DND-41 (cell line): Measurements from ENCODE around the gene FSCN2.

ENCODE experiments used
- ATAC-seq: fragments of 200-7000 bp; cut with Tn5 transposase; 3 replicates; pipeline ENCODE4 v1.9.1; 2021; ENCODE audit warnings: low read depth; ENCODE audit not compliant: insufficient read depth
- DNase-seq: peaks from one replicate; pipeline ENCODE4 v3.0.0-alpha.2; 2020
- H2AFZ ChIP-seq: 2 replicates; pipeline ENCODE4 v1.6.0; 2012; ENCODE audit warnings: low read depth, low read length
- H3K27ac ChIP-seq: 2 replicates; pipeline ENCODE4 v1.5.1; 2012; ENCODE audit warnings: low read length, inconsistent platforms
- H3K27me3 ChIP-seq: fragments of 200-600 bp; sonication (generic); 2 replicates; pipeline ENCODE4 v1.6.0; 2012; ENCODE audit warnings: low read length, mild to moderate bottlenecking, inconsistent platforms; ENCODE audit not compliant: insufficient read depth, poor library complexity
- H3K36me3 ChIP-seq: 2 replicates; pipeline ENCODE4 v1.5.1; 2012; ENCODE audit warnings: low read length, inconsistent platforms; ENCODE audit not compliant: insufficient read depth
- H3K4me1 ChIP-seq: 2 replicates; pipeline ENCODE4 v1.5.1; 2012; ENCODE audit warnings: mild to moderate bottlenecking, low read length; ENCODE audit not compliant: insufficient read depth
- H3K4me2 ChIP-seq: 2 replicates; pipeline ENCODE4 v1.6.0; 2012; ENCODE audit warnings: mild to moderate bottlenecking, moderate library complexity, low read length, inconsistent platforms; ENCODE audit not compliant: insufficient read depth
- H3K4me3 ChIP-seq, 2 experiments: fragments of 200-600 bp in 1 of 2; shearing (Covaris generic) in 1 of 2; 2 replicates each; pipeline ENCODE4 v1.5.1; 2012 to 2016; ENCODE audit warnings: inconsistent platforms in 2 of 2, low read length in 2 of 2, mild to moderate bottlenecking in 2 of 2, low read depth in 1 of 2, moderate library complexity in 1 of 2
- H3K79me2 ChIP-seq: 2 replicates; pipeline ENCODE4 v1.6.0; 2012; ENCODE audit warnings: low read length, inconsistent platforms; ENCODE audit not compliant: insufficient read depth
- H3K9ac ChIP-seq: 2 replicates; pipeline ENCODE4 v1.6.0; 2012; ENCODE audit warnings: low read depth, mild to moderate bottlenecking, inconsistent platforms, low read length, moderate library complexity
- H3K9me3 ChIP-seq: 2 replicates; pipeline ENCODE4 v1.5.1; 2012; ENCODE audit warnings: low read length, moderate library complexity, mild to moderate bottlenecking, inconsistent platforms; ENCODE audit not compliant: insufficient read depth, severe bottlenecking
- H4K20me1 ChIP-seq: 2 replicates; pipeline ENCODE4 v1.6.0; 2012; ENCODE audit warnings: low read length; ENCODE audit not compliant: insufficient read depth
- EZH2 ChIP-seq: IDR thresholded peaks from 3 replicates; pipeline ENCODE4 v1.6.1; 2012; ENCODE audit warnings: borderline replicate concordance, low read depth, mild to moderate bottlenecking, moderate library complexity, low read length, inconsistent platforms; ENCODE audit not compliant: severe bottlenecking
- TF ChIP-seq, protein P1 (sequence below): IDR thresholded peaks from 2 replicates; pipeline ENCODE4 v1.5.1; 2012; ENCODE audit warnings: borderline replicate concordance, low read length, moderate library complexity, mild to moderate bottlenecking; ENCODE audit not compliant: poor library complexity, severe bottlenecking; ENCODE audit errors: extremely low read depth

Gene FSCN2

DNA sequence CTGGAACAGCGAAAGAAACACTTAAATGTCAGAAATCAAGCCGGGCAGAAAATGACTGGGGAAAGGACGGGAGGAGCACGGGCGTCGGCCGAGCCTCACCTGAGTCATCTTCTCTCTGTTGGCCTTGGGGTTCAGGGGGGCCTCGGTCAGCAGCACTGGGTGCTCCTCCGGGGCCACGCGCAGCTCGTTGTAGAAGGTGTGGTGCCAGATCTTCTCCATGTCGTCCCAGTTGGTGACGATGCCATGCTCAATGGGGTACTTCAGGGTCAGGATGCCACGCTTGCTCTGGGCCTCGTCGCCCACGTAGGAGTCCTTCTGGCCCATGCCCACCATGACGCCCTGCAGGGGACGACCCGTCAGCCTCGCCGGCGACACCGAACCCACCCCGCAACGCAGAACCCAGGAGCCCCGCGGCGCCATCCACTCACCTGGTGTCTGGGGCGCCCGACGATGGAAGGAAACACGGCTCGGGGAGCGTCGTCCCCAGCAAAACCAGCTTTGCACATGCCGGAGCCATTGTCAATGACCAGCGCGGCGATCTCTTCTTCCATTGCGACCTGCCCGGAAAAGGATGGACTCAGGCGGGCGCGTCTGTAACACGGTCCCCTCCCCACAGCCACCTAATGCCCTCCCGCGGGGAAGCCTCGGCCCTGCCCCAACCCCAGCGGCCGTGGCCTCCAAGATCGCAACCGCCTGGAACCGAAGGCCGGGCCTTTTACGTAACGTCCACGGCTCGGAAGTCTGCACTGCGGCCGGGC, 16.2 kb upstream of the FSCN2 start:
- peak overlapping the region; percentile 80 to 92 for H3K4me3 ChIP-seq
- peaks cover 40% of the 10 kb centered on the region for H3K36me3 ChIP-seq
- peaks cover 82% of the 10 kb centered on the region for H3K79me2 ChIP-seq
- H3K4me1 ChIP-seq: peaks cover 42% of the 10 kb centered on the region
- H3K27me3 ChIP-seq: no peaks in the 10 kb centered on the region
- no peak overlapping the region for H2AFZ ChIP-seq
- H3K9me3 ChIP-seq: no peaks in the 10 kb centered on the region
- peak overlapping the region; percentile 87 for H3K4me2 ChIP-seq
- peak; percentile 0; the same call in 2 of the 3 replicates for ATAC-seq
- peak overlapping the region; percentile 99 for H3K9ac ChIP-seq
- TF ChIP-seq EZH2: no peak
- TF ChIP-seq, protein P1, sequence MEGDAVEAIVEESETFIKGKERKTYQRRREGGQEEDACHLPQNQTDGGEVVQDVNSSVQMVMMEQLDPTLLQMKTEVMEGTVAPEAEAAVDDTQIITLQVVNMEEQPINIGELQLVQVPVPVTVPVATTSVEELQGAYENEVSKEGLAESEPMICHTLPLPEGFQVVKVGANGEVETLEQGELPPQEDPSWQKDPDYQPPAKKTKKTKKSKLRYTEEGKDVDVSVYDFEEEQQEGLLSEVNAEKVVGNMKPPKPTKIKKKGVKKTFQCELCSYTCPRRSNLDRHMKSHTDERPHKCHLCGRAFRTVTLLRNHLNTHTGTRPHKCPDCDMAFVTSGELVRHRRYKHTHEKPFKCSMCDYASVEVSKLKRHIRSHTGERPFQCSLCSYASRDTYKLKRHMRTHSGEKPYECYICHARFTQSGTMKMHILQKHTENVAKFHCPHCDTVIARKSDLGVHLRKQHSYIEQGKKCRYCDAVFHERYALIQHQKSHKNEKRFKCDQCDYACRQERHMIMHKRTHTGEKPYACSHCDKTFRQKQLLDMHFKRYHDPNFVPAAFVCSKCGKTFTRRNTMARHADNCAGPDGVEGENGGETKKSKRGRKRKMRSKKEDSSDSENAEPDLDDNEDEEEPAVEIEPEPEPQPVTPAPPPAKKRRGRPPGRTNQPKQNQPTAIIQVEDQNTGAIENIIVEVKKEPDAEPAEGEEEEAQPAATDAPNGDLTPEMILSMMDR: no peak
- peak overlapping the region; percentile 81 for H3K27ac ChIP-seq
- no peak for DNase-seq
- H4K20me1 ChIP-seq: peaks cover 55% of the 10 kb centered on the region

- peaks cover 40% of the 10 kb centered on the region for H3K36me3 ChIP-seq
- H3K4me2 ChIP-seq: peak within 1 kb of the TSS; percentile 87
- DNase-seq: peak; percentile 94
- no peaks in the 10 kb centered on the region for H3K27me3 ChIP-seq
- ATAC-seq: peak; percentile 46
- H3K9me3 ChIP-seq: no peaks in the 10 kb centered on the region
- H3K4me3 ChIP-seq: peak within 1 kb of the TSS; percentile 80 to 92
- H2AFZ ChIP-seq: no peak within 1 kb of the TSS
- TF ChIP-seq, protein P1: no peak
- no peak for TF ChIP-seq EZH2
- H3K4me1 ChIP-seq: peaks cover 46% of the 10 kb centered on the region
- H3K79me2 ChIP-seq: peaks cover 83% of the 10 kb centered on the region
- peaks cover 57% of the 10 kb centered on the region for H4K20me1 ChIP-seq
- peak within 1 kb of the TSS; percentile 95 for H3K27ac ChIP-seq
- peak within 1 kb of the TSS; percentile 99 for H3K9ac ChIP-seq
These were observed 15.4 kb upstream of the FSCN2 start, which contains the start of gene ACTG1 for GRCh38 chr17:81512562-81513371. Gene ACTG1, minus strand, starts transcription at chr17:81512799. Its CDS starts 445 bp downstream, at chr17:81512354.

DNA sequence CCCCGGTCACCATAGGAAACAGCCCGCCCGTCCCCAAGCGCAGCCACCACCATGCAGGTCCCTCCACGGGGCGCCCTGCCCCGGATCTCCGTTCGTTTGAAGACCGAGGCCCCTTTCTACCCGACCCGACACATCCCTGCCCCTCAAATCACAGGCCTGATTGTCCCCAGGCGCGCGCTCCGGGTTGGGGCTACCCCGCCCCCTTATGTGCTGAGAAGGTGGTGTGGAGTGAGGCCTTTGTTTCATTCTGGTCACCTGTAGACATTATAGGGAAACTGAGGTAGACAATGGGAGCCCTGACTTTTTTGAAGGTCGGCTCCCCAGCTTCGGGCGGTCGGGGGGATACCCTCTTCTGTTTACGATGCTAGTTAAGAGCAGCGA, 14.8 kb upstream of the FSCN2 start:
- Histone ChIP-seq H3K9me3 (no peaks in the 10 kb centered on the region), H3K4me3 (peak overlapping the region; percentile 31 to 66), H3K4me2 (peak overlapping the region; percentile 73), H3K27ac (peak overlapping the region; percentile 95), H2AFZ (no peak overlapping the region), H4K20me1 (peaks cover 60% of the 10 kb centered on the region), H3K4me1 (peaks cover 46% of the 10 kb centered on the region), H3K9ac (peak overlapping the region; percentile 99), H3K79me2 (peaks cover 83% of the 10 kb centered on the region), H3K27me3 (no peaks in the 10 kb centered on the region), H3K36me3 (peaks cover 40% of the 10 kb centered on the region)
- TF ChIP-seq EZH2: no peak
- TF ChIP-seq, protein P1: no peak
- DNase-seq (peak; percentile 77), ATAC-seq (peak; percentile 29)
